SK-N-MC (cell line): ENCODE measurements around the gene COX7A2.

Experiments used
- DNase-seq: peaks from one replicate; pipeline ENCODE4 v3.0.0-alpha.2; 2011; ENCODE audit warnings: low read depth, low spot score
- H3K27ac ChIP-seq: fragments of 200-600 bp; sonication (generic); 2 replicates; pipeline ENCODE4 v1.5.1; 2016; ENCODE audit warnings: mixed run types
- H3K36me3 ChIP-seq: fragments of 200-600 bp; sonication (generic); 2 replicates; pipeline ENCODE4 v1.6.1; 2017; ENCODE audit warnings: antibody characterized with exemption, low read length, mixed read lengths; ENCODE audit not compliant: insufficient read depth
- H3K4me3 ChIP-seq: fragments of 200-600 bp; sonication (generic); 2 replicates; pipeline ENCODE4 v1.5.1; 2016
- H3K9ac ChIP-seq: fragments of 200-600 bp; sonication (generic); 2 replicates; pipeline ENCODE4 v1.8.0; 2017; ENCODE audit warnings: mixed run types, mixed read lengths; ENCODE audit not compliant: insufficient read length
- H3K9me3 ChIP-seq: fragments of 200-600 bp; sonication (generic); 2 replicates; pipeline ENCODE4 v1.6.1; 2017; ENCODE audit warnings: low read depth, mild to moderate bottlenecking, antibody characterized with exemption, low read length, moderate library complexity, mixed read lengths
- EZH2 ChIP-seq: fragments of 200-600 bp; sonication (generic); IDR thresholded peaks from one replicate; pipeline ENCODE4 v1.6.1; 2017; ENCODE audit warnings: antibody characterized with exemption
- FOXP2 ChIP-seq: optimal IDR thresholded peaks from 2 replicates; pipeline ENCODE3; 2011; ENCODE audit warnings: mild to moderate bottlenecking, moderate library complexity; ENCODE audit not compliant: insufficient read depth; ENCODE audit errors: extremely low read length, control extremely low read depth
- POLR2AphosphoS5 ChIP-seq: IDR thresholded peaks from 2 replicates; pipeline ENCODE4 v1.6.1; 2012; ENCODE audit warnings: mild to moderate bottlenecking, low read depth, low read length, borderline replicate concordance

COX7A2 gene

DNA sequence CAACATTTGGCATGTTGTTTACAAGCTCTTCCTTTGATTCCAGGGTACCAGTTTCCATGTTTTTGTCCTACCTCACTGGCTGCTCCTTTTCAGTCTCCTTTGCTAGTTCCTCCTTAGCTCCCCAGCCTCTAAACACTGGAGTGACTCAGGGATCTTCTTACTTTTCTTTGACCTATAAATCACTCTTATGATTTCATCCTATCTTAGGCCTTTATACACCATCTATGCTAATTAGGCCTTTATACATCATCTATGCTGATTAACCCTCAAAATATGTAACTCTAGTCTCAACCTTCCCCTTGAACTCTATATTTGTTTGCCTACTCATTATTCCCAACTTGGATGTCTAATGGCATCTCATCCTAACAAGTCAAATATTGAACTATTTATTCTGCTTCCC, 31.5 kb upstream of the COX7A2 start:
- H3K27ac ChIP-seq, result no peak overlapping the region
- no peak for DNase-seq
- peaks cover 26% of the 10 kb centered on the region for H3K36me3 ChIP-seq
- TF ChIP-seq POLR2AphosphoS5 (no peak), FOXP2 (no peak), EZH2 (no peak)
- no peak overlapping the region for H3K4me3 ChIP-seq
- no peaks in the 10 kb centered on the region for H3K9me3 ChIP-seq
- no peak overlapping the region for H3K9ac ChIP-seq

DNA sequence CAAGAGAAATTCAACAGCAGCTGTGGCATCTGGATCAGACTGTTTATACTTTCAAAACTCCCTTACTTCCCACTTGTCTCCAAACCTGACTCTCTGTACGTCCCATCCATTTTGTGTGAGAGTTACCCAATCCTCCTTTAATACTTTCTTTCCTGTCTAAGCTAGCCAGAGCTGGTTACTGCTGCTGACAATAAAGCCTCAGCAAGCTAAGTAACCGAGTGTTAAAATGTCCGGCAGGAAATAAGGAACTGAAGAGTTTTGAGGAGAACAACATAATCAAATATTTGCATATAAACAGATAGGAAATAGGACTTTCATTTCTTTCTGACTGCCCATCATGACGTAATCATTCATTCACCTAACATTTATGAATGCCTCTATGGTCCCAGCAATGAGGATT, 29.4 kb upstream of the COX7A2 start:
- Histone ChIP-seq H3K4me3 (no peak overlapping the region), H3K36me3 (peaks cover 26% of the 10 kb centered on the region), H3K9ac (no peak overlapping the region), H3K9me3 (no peaks in the 10 kb centered on the region), H3K27ac (no peak overlapping the region)
- no peak for DNase-seq
- TF ChIP-seq FOXP2, result no peak
- no peak for TF ChIP-seq POLR2AphosphoS5
- TF ChIP-seq EZH2, result no peak

DNA sequence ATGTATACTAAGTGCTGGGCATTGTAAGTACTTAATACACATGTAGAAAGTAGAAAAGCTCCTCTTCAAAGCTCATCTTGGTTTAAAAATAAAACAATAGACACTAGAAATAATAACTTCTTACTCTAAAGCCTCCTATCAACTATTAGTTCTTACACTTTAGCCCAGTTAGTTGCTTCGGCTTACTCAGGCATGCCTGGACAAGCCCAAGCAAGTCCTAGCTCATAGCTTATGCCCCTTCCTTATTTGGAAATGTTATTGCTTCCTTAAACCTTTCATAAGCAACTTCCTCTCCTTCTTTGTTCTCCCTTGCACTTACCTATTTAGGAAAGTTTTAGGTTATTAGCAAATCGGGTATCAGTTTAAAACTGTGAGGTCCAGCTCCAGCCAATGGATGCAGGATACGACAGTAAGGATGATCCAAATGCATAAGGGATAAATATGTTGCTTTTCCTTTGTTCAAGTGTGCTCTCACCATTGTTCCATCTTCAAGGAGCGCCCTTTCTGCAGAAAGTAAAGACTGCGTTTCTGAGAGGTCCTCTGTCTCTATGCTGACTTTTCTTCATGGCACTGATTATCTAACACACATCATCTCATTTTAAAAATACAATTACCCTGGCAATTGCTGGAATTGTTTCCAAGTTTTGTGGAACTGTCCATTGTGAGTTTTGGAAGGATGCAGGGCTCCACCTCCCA, 28.7 kb upstream of the COX7A2 start:
- no peak overlapping the region for H3K27ac ChIP-seq
- no peak for TF ChIP-seq FOXP2
- no peak for TF ChIP-seq EZH2
- TF ChIP-seq POLR2AphosphoS5, result no peak
- H3K9ac ChIP-seq, result no peak overlapping the region
- peaks cover 26% of the 10 kb centered on the region for H3K36me3 ChIP-seq
- no peak for DNase-seq
- H3K9me3 ChIP-seq, result no peaks in the 10 kb centered on the region
- H3K4me3 ChIP-seq, result no peak overlapping the region

DNA sequence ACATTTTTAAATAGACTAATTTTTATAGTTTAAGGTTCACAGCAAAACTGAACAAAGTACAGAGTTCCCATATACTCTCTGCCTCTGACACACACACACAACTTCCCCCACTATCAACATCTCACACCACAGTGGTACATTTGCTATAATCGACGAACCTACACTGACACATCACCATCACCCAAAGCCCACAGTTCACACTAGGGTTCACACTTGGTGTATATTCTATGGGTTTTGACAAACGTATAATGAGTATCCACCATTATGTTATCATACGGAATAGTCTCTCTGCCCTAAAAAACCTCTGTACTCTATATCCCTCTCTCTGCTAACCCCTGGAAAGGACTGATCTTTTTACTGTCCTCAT, 25.4 kb upstream of the COX7A2 start:
- Histone ChIP-seq H3K9ac (no peak overlapping the region), H3K4me3 (no peak overlapping the region), H3K9me3 (no peaks in the 10 kb centered on the region), H3K36me3 (peaks cover 18% of the 10 kb centered on the region), H3K27ac (no peak overlapping the region)
- no peak for DNase-seq
- no peak for TF ChIP-seq POLR2AphosphoS5
- no peak for TF ChIP-seq EZH2
- no peak for TF ChIP-seq FOXP2

DNA sequence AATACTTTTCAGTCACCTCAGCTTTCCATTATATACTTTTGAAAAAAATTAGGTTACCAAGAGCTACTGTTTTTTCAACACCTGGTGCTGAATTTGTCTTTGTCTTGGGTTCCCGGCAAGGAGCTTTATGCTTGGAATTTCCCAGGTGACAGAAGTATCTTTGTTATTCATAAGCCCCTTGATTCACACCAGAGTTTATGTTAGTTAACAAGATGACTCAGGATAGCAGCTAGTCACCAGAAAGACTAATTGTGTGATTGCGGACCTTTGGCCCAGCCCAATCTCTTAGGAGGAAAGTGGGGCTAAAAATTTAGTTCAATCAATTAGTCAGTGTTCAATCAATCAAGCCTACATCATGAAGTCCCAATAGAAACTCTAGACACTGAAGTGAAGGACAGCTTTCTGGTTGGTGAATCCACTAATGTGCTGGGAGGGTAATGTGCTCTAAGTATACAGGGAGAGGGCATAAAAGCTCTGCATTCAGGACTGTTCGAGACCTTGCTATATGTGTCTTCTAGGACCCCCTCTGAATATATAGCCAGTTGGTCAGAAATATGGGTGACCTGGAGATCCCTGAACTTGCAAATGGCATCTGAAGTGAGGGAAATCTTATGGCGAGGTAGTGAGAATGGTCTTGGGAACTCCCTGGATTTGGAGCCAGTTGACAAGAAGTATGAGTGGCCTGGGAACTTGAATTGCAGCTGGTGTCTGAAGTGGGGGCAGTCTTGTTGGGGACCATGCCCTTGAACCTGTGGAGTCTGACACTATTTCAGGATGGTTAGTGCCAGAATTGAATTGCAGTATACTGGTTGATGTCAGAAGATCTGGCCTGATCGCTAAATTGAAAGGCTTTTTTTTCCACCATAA, 24.8 kb upstream of the COX7A2 start:
- Histone ChIP-seq H3K9ac (no peak overlapping the region), H3K4me3 (no peak overlapping the region), H3K36me3 (peaks cover 13% of the 10 kb centered on the region), H3K9me3 (no peaks in the 10 kb centered on the region), H3K27ac (no peak overlapping the region)
- no peak for DNase-seq
- no peak for TF ChIP-seq FOXP2
- TF ChIP-seq POLR2AphosphoS5, result no peak
- no peak for TF ChIP-seq EZH2

DNA sequence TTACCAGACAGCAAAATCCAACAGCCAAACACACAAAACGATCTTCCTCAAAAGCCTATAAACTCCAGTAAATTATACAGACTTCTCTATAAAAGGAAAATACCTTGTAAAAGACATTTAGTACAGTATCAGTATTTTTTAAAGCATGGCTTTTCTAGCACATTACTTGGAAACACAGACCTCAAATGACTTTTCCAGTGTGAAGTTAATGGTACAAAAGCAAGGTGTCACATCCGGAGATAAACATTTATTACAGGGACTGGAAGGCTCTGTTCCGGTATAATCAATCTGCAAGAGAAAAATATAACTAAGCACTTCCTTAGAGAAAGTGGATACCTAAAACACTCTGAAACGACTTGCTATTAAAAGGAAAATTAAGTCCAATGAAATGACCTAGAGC, 23.9 kb upstream of the COX7A2 start:
- DNase-seq, result no peak
- H3K9ac ChIP-seq, result no peak overlapping the region
- TF ChIP-seq FOXP2 (no peak), EZH2 (no peak), POLR2AphosphoS5 (no peak)
- no peak overlapping the region for H3K4me3 ChIP-seq
- no peaks in the 10 kb centered on the region for H3K9me3 ChIP-seq
- peaks cover 6% of the 10 kb centered on the region for H3K36me3 ChIP-seq
- no peak overlapping the region for H3K27ac ChIP-seq

DNA sequence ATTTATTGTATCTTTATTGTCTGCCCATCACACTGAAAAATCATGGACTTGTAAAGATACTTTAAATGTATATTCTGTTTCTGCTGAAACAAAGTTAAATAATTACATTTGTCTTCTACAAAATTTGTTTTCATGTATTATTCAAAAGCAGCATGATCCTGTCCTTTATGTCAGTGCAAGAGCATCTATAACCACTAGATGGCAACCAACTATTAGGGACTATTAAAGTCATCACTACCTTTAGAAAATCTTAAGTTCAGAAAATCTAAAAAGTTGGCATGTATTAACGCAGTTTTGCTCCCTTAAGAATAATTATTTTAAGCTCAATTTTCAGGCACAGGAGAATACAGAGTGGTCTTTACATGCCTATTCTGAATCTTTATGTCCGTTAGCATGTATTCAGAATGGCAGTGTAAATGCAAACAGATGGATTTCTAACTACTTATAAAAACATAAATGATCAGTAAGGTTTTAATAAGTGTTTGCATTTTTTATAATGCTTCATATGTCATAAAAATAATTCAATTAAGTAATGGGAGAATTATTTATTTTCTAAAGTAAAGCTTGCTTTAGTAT, 23.2 kb upstream of the COX7A2 start:
- no peak for TF ChIP-seq POLR2AphosphoS5
- no peak for TF ChIP-seq EZH2
- no peak for TF ChIP-seq FOXP2

DNA sequence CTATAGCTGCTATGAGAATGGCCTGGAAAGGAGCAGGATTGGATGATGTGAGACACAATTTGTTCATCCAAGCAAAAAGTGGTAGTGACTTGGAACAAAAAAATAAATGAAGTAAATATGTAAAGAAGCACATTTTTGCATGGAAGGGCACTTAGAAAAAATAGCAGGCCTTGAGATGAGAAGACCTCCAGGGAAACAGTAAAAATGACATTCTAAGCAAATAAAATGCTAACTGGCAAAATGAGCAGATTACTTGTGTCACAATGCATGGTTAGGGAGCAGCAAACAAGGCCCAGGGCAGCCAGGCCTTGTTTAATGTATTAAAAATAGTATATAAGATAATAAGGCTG, 19.8 kb upstream of the COX7A2 start:
- Histone ChIP-seq H3K4me3 (no peak overlapping the region), H3K36me3 (peaks cover 16% of the 10 kb centered on the region), H3K27ac (no peak overlapping the region), H3K9ac (no peak overlapping the region), H3K9me3 (no peaks in the 10 kb centered on the region)
- TF ChIP-seq POLR2AphosphoS5 (no peak), FOXP2 (no peak), EZH2 (no peak)
- no peak for DNase-seq

More for the DNA sequence above, 23.2 kb upstream of the COX7A2 start:
- no peaks in the 10 kb centered on the region for H3K9me3 ChIP-seq
- no peak overlapping the region for H3K27ac ChIP-seq
- DNase-seq, result peak; percentile 40
- H3K4me3 ChIP-seq, result no peak overlapping the region
- no peaks in the 10 kb centered on the region for H3K36me3 ChIP-seq
- H3K9ac ChIP-seq, result no peak overlapping the region

DNA sequence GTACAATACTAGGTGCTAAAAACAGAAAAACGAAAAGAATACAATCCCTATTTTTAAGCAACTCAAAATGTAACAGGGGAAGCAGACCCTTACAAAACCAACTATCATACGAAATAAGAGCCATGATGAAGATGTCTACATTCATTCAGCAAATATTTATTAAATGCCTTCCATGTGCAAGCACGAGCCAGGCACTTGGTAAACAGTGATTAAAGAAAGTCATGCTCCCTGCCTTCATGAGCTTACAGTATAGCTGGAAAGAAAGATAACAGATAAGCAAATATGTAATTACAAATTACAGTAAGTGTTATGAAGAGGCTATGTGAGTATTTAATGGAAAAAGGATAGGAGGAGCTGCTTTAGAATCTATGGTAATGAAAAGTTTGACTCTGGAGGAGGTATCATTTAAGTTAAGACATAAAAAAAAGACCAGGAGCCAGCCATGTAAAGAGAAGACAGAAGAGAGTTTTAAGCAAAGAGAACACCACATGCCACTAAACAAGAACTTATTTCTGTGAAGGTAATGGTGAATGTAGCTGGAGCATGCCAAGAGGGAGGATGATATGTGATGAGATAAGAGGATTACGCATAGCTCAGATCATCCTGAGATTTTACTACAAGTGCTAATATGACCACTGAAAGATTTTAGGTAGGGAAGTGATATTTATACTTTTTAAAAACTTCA, 19.3 kb upstream of the COX7A2 start:
- Histone ChIP-seq H3K4me3 (no peak overlapping the region), H3K27ac (no peak overlapping the region), H3K36me3 (peaks cover 16% of the 10 kb centered on the region), H3K9ac (no peak overlapping the region), H3K9me3 (no peaks in the 10 kb centered on the region)
- TF ChIP-seq FOXP2 (no peak), POLR2AphosphoS5 (no peak), EZH2 (no peak)
- no peak for DNase-seq
